HG03108 (cell line): ENCODE measurements around the gene MYMX.

Source experiments
- ATAC-seq: cut with Tn5 transposase; IDR thresholded peaks from one replicate; pipeline ENCODE4 v1.9.1; 2021; ENCODE audit warnings: moderate library complexity; ENCODE audit not compliant: unreplicated experiment

MYMX gene

GRCh38 chr6:44262467-44263353, 46.0 kb downstream of the MYMX start:
- no peak for ATAC-seq

- no peak for ATAC-seq
Observed at GRCh38 chr6:44263354-44264100, 46.8 kb downstream of the MYMX start.

- ATAC-seq: peak; percentile 27
Observed at GRCh38 chr6:44264154-44265006, 47.7 kb downstream of the MYMX start.

GRCh38 chr6:44265007-44265721, 48.4 kb downstream of the MYMX start, which contains the start of gene NFKBIE:
Gene NFKBIE, minus strand, starts transcription at chr6:44265551. Its CDS starts 205 bp downstream, at chr6:44265346.
- peak; percentile 31 for ATAC-seq

GRCh38 chr6:44265722-44266233, 49.1 kb downstream of the MYMX start:
- no peak for ATAC-seq

GRCh38 chr6:44266347-44266746, 49.6 kb downstream of the MYMX start:
- ATAC-seq: peak; percentile 31

GRCh38 chr6:44267252-44267651, 50.5 kb downstream of the MYMX start:
- ATAC-seq: no peak
